ENCODE results near the gene CASK.

The CASK gene

GRCh38 chrX:41580423-41581064, 342.8 kb downstream of the CASK start:
- no peak for DNase-seq

DNA sequence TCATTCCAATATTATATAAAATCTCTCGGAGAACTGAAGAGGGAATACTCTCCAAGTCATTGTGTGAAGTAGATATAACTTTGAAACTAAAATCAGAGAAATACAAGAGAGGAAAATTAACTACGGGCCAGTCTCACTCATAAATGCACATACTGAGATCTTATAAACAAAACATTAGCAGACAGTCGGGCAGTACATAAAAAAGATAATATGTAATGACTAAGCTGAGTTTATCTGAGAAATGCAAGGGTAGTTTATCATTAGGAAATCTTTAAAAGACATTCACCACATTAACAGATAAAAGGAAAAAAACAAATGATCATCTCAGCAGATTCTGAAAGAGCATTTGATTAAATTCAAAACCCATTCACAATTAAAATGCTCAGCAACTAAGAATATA, 359.5 kb downstream of the CASK start:
- no peak for DNase-seq

DNA sequence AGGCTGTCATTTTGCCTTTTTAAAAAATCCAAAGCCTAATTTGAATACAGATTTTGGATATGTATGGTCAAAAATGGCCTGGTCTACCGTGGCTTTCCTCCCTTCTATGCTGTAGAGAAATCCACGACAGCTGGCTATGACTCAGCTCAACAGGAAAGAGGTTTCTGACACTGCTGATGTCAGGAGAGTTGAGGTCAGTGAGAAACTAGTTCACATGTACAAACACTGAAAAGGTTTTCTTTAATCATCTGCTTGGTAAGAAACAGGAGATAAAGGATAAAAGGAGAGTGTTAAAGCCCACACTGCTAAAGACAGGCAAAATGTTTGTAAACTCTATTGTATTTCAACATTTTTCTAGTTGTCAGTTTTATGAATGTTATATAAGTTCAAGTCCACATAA, 362.3 kb downstream of the CASK start:
- DNase-seq, result peak in 5 of 56 donors; percentile 0 to 3 (median 0)

DNA sequence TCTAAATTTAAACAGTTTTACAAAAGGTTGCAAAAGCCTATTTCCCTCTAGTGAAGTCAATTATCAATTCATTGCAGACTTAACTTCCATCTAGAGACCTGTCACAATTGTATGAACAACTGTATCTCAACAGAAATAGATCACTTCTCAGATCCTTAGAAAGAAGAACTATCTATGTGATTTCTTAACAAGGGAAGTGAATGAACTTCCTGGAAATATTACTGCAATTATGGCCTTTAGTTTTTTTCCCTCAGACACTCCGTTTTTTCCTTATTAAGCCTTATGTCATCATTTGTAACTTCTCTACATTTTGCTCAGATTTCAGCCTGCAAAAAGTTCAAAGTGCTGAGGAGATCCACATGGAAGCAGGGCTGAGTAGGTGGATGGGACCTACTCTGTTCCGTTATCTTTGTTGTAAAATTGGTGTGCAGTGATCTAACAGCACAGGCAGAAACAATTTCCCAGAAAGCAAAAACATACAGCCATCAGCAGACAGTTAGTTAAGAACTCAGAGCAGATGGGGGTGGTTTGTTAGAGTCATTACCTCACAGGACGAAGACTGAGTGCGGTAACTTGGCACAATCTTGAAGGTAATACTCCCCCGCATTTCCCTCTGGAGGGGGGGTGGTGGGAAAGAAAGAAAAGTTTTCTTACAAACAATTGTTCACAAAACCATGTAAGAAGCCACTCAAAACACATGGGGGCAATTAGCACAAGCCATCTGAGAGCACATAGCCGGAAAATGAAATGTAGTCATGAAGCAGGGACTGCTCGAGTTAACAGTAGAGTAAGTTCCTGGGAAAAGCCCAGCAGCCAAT, 363.9 kb downstream of the CASK start:
- DNase-seq, result no peak

GRCh38 chrX:41558531-41558930, 364.8 kb downstream of the CASK start:
- DNase-seq, result no peak

DNA sequence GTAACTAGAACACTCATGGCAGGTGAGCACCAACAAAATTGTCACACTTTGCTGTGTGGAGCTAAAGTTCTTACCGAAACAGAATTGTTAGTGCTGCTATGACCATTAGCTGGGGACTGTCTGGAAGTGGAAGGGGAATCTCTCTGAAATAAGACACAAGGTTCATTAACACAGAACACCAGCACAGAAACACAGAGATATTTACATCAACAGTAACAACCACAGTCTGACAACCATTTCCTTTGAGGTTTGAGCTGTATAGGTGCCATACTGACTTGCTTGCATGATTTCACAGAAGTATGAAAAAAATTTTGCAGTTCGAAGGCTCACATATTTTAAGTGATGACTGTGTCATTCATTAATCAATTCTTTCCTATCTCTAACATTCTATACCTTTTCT, 366.4 kb downstream of the CASK start:
- DNase-seq, result no peak

GRCh38 chrX:41553688-41554087, 369.7 kb downstream of the CASK start:
- DNase-seq, result no peak

- DNase-seq, result no peak
Measured at GRCh38 chrX:41548411-41548810, 374.9 kb downstream of the CASK start.

DNA sequence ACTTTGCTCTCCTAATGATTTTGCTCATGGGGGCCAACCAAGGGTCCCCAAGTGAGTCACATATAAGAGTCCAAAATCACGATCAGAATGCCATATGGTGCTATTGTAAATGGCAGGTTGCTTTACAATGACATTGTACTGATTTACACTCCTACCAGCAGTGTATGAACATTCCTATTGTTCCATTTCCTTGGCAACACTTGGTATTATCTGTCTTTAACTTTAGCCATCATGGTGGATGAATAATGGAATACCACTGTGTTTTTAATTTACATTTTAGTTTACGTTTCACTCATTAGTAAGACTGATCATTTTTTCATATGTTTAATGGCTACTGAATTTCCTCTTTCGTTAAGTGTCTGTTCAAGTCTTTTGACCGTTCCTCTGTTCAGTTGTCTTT, 379.7 kb downstream of the CASK start:
- no peak for DNase-seq

GRCh38 chrX:41543025-41543424, 380.3 kb downstream of the CASK start:
- no peak for DNase-seq

DNA sequence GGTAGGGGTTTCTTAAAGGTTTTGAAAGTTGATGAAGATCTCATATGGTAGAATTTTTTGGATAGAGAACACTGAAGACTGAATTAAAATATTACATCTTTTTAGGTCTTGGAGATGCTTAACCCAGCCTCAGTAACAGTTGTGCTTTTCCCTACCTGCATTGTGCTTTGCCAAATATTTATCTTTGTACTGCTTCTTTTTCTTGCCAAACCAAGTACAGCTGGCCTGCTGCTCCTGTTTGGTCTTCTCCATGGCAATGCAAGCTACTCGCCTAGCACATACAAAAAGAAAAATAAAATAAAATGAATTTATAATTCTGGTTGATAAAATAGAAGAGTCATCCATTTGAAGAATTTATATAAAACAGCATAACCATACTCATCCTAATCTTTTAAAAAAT, 380.8 kb downstream of the CASK start:
- no peak for DNase-seq

DNA sequence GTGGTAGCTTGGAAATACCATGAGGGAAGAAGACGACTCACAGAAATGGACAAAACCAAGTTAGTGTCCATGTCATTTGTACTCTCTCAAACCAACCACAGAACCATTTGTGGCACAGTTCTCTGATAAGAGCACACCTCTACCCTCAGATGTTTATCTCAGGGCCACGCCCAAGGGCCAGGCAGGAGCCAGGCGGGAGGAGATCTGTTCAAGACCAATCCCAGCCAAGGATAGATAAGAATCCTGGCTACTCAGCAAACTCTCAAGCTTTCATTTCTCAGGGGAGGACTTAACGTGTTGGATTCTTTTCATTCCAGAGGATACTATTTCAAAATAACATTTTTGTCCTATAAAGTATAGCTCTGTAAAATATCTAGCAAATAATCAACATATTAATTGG, 381.2 kb downstream of the CASK start:
- no peak for DNase-seq

- DNase-seq, result no peak
Measured at GRCh38 chrX:41541386-41541785, 382.0 kb downstream of the CASK start.

- no peak for DNase-seq
Measured at GRCh38 chrX:41538707-41539106, 384.6 kb downstream of the CASK start.

DNA sequence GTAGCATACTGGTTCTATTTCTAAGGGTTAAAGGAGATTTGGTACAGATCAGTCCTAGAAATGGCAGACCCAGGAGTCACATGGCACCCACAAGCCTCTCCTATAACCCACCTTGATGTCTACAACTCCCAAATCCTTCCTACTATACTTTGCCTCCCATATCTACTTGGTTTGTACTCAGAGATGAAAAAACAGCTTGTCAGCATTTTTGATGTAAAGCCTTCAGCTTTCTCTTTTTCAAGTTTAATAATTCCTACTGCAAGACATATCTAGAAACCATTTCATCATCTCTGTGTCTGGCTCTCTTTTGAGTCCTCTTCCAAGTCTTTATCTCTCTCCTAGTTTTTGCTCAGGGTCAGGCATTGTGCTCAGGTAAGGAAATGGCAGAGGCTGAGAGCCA, 393.3 kb downstream of the CASK start:
- no peak for DNase-seq

DNA sequence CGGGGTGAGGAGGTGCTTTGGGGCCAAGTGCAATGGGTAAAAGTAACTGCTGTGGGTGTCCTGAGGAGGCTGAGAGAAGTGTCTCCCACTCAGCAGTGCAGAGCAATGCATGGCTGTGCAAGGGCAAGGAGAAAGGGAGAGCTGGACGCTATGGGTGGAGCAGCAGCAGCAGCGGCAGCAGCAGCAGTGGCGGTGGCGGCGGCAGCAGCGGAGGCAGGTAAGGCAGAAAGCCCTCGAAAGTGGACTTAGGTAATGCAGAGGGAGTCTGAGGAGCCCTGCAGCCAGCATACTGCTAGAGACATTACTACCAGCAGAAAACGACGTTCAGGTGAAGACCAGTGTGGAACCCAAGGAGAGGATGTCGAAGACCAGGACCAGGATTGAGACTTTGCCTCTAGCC, 394.1 kb downstream of the CASK start:
- no peak for DNase-seq

GRCh38 chrX:41528784-41529183, 394.6 kb downstream of the CASK start:
- no peak for DNase-seq

DNA sequence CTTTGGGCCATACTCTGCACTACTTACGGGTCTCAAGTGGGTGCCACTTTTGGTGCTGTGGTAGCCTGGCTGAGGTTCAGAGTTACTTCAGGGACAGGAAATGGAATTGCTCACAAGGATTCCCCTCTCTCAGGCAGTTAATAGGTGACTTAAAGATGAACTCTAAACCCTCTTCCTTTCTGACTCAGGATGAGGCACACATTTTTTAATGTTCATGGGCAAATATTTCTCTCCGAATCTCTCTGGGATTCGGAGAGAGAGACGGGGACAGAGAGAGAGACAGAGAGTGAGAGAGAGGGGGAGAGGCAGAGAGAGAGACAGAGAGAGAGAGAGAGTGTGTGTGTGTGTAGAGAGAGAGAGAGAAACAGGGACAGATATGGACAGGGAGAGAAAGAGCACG, 396.4 kb downstream of the CASK start:
- no peak for DNase-seq

- no peak for DNase-seq
Measured at GRCh38 chrX:41526271-41526670, 397.1 kb downstream of the CASK start.

DNA sequence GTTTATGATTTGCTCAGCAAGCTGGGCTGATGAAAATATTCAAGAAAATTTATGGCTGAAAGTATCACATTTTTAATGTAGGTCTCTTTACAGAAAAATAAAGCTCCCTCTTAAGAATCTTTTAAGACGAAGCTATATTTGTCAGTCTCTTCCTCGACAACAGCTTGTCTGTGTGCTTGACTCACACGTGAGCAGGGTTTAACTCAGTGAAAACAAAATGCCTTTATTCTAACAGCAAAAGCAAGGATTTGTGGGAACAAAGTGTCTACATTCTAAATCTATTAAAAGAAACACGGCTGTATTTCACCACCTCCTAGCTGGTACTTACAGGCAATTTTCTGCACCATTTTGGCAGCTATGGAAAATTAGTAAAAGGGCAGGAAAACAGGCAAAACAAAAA, 400.7 kb downstream of the CASK start:
- DNase-seq, result peak in 3 of 56 donors; percentile 2 to 12 (median 10)

- peak in 35 of 56 donors; percentile 1 to 60 (median 13) for DNase-seq
Measured at GRCh38 chrX:41522081-41522480, 401.3 kb downstream of the CASK start.

- no peak for DNase-seq
Measured at GRCh38 chrX:41519468-41519867, 403.9 kb downstream of the CASK start.

GRCh38 chrX:41518841-41519220, 404.5 kb downstream of the CASK start:
- no peak for DNase-seq
